ENCODE data around the gene EYS.

DNA sequence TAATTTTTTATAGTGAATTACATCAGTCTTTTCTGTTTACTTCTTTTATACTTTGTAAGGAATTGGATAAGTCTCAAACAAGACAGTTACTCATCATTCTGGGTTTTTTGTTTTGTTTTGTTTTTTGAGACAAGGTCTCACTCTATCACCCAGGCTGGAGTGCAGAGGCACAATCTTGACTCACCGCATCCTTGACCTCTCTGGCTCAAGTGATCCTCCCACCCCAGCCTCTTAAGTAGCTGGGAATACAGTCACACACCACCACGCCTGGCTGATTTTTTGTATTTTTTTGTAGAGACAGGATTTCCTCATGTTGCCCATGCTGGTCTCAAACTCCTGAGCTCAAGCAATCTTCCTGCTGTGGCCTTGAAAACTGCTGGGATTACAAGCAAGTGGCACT, 524.3 kb downstream of the EYS start:
- TF ChIP-seq, protein P1, sequence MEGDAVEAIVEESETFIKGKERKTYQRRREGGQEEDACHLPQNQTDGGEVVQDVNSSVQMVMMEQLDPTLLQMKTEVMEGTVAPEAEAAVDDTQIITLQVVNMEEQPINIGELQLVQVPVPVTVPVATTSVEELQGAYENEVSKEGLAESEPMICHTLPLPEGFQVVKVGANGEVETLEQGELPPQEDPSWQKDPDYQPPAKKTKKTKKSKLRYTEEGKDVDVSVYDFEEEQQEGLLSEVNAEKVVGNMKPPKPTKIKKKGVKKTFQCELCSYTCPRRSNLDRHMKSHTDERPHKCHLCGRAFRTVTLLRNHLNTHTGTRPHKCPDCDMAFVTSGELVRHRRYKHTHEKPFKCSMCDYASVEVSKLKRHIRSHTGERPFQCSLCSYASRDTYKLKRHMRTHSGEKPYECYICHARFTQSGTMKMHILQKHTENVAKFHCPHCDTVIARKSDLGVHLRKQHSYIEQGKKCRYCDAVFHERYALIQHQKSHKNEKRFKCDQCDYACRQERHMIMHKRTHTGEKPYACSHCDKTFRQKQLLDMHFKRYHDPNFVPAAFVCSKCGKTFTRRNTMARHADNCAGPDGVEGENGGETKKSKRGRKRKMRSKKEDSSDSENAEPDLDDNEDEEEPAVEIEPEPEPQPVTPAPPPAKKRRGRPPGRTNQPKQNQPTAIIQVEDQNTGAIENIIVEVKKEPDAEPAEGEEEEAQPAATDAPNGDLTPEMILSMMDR (IDR thresholded peaks at IDR 0.05 in 2 of 3, conservative IDR thresholded peaks at IDR 0.05 in 1 of 3; ENCODE audit: borderline replicate concordance in 1 of 3, insufficient read depth in 1 of 3, low read depth in 2 of 3, low read length in 2 of 3): no peak
- TF ChIP-seq POLR2A (IDR thresholded peaks at IDR 0.05; ENCODE audit: borderline replicate concordance, extremely low read depth, insufficient read depth, insufficient read length): no peak
- TF ChIP-seq FOSL1 (IDR thresholded peaks at IDR 0.05; ENCODE audit: low read depth): no peak
- no peak for TF ChIP-seq ZNF274 (IDR thresholded peaks at IDR 0.05; ENCODE audit: low read depth, low read length)
- no peak for TF ChIP-seq POLR2AphosphoS5 (IDR thresholded peaks at IDR 0.05; ENCODE audit: low read depth, low read length)
- no peak for TF ChIP-seq EZH2 (IDR thresholded peaks at IDR 0.05)
